NK-92 (cell line): ENCODE measurements around the gene RCL1.

Source experiments
- DNase-seq: peaks from one replicate; lab custom pipeline; 2025; ENCODE audit not compliant: unreplicated experiment; lab: John Stamatoyannopoulos, UW

RCL1 gene

GRCh38 chr9:4811824-4812223 is 19.1 kb downstream of the RCL1 start:
- no peak for DNase-seq

GRCh38 chr9:4812858-4813257 is 20.1 kb downstream of the RCL1 start:
- no peak for DNase-seq

DNA sequence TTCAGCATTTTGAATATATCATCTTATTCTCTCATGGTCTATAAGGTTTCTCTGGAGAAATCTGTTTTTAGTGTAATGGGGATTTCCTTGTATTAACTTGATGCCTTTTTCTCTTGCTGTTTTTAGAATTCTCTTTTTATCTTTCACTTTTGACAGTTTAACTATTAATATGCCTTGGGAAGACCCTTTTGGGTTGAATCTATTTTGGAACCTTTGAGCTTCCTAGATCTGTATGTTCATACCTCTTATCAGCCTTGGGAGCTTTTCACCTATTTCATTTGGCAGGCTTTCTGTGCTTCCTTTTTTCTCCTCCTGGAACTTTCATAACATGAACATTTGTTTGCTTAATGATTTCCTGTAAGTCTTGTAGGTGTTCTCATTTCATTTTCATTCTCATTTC is 22.2 kb downstream of the RCL1 start:
- no peak for DNase-seq

GRCh38 chr9:4815381-4815956 is 22.7 kb downstream of the RCL1 start:
- no peak for DNase-seq

- no peak for DNase-seq
Observed at GRCh38 chr9:4820168-4820567, 27.4 kb downstream of the RCL1 start.

- no peak for DNase-seq
Observed at GRCh38 chr9:4821133-4821532, 28.4 kb downstream of the RCL1 start.

DNA sequence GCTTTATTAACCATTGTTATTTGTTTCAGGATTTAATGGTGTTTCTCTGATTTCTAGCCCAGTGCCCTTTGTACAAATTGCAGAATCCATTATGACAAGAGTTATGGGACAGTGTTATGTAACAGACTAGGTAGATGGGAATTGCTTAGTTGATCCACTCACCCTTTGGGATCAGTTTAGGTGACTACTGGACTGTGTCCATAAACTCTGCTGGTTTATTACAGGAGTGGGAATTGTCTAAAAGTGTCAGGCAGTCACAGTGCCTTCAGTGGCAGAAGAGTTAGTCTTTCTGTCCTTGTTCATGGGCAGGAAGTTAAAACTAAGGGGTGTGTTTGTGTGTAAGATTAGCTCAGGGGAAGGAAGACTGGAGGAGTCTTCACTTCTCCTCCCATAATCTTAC is 29.3 kb downstream of the RCL1 start:
- no peak for DNase-seq

- no peak for DNase-seq
Observed at GRCh38 chr9:4826417-4827166, 33.8 kb downstream of the RCL1 start.

GRCh38 chr9:4827224-4827623 is 34.5 kb downstream of the RCL1 start:
- DNase-seq, result no peak

GRCh38 chr9:4828761-4829160 is 36.0 kb downstream of the RCL1 start:
- no peak for DNase-seq

DNA sequence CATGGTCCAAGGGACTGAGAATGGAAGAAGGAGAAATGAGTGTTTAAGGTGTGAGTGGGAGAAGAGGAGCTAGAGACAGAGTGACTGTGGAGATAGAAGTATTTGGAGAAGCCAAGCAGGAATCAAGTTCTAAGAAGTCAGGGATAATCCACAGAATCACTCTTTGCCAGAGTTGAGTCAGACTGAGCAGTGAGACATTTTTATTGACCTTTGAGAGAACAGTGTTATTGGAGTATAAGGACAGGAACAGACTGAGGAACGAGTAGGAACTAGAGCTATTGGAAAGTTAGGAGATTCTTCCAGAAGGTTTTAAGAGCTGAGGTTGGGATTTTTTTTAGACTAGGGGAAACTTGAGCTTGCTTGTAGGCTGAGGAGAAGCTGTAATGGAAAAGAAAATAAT is 37.2 kb downstream of the RCL1 start:
- no peak for DNase-seq

DNA sequence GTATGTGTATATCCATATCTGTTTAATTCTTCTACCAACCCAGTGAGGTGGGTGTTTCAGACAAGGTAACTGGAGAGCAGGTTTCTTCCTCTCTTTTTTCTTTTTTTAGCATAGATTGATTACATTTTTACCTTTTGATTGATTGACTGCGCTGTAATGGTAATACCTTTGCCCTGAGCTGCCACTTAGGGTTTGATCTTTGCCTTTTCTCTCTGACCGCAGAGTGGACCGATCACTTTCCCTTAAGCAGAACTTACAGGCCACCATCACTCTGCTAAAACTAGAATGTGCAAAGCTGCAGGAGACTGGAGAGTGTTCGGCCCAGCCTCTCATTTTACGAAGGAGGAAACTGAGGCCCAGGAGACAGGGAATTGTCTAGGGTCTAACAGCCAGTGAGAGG is 38.0 kb downstream of the RCL1 start:
- no peak for DNase-seq

- DNase-seq, result no peak
Observed at GRCh38 chr9:4831119-4831518, 38.4 kb downstream of the RCL1 start.

GRCh38 chr9:4831944-4832343 is 39.2 kb downstream of the RCL1 start:
- no peak for DNase-seq

- no peak for DNase-seq
Observed at GRCh38 chr9:4832786-4833579, 40.2 kb downstream of the RCL1 start.

DNA sequence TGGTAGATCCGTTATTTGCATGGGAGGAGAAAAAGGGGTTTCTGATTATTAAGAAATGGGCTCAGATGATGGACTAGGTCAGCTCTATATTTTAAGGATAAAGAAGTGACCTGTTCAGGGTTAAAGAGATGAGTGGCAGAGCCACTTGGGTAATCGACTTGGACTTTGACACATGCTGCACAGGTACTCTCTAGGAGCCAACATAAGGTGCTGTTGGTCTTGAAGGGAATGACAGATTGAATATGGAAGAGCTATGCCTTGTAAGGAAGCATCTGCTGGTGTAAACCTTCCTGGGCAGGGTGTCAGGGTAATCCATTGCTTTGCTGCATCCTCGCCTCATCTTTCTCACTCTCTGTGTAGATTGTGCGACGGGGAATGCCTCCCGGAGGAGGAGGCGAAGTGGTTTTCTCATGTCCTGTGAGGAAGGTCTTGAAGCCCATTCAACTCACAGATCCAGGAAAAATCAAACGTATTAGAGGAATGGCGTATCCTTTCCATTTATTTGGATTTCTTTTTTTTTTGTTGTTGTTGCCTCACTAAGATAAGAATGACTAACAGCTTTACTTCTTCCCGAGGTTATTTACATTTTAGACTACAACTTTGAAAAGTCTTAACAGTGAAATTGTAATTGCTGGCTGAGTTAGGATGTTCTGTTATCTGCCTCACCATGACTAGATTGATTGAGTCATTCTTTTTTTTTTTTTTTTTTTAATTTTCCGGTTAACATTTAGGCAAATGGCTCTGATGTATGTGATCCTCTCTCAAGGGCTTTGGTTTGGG is 41.2 kb downstream of the RCL1 start:
- no peak for DNase-seq

DNA sequence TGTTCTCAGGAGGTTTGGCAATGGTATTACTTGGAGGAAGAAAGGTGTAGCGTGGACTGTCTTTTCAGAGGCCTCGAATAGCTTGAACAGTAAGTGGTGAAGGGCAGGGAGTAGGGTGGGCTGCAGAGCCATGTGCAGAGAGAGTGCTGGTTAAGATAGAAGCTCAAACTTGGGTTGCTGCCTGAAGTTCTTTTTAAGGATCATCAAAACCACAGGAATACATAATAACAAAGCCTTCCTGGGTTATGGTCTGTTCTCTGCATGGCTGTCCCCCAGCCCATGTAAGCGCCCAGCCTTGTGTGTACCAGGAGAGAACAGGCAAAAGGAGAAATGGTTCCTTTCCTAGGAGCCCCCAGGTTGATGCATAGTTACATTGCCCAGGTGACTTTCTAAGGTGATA is 43.9 kb downstream of the RCL1 start:
- DNase-seq, result no peak

- DNase-seq, result no peak
Observed at GRCh38 chr9:4837261-4838188, 44.8 kb downstream of the RCL1 start.

DNA sequence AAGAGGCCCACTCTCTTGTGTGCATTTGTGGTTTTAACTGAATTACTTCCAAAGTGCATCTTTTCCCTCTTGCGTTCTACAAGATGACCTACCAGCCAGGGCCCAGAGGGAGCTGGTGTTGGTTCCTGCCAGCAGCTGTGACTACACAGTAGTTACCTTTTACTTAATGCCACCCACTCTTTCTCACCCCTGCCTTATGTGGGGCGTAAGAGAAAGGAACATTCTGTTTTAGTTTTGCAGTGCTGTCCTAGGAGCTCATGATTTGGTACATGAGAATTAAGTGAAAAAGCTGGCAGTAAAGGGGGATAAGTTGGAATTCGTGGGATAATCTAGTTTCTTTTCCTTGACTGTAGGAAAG is 45.4 kb downstream of the RCL1 start:
- DNase-seq, result no peak

- no peak for DNase-seq
Observed at GRCh38 chr9:4839470-4839912, 46.7 kb downstream of the RCL1 start.
